GM18909 (cell line): ENCODE results near the gene CD200.
"Not testable (repeated sequence)": the region's sequence is repeated elsewhere in the genome, so short reads cannot be mapped to it uniquely, and the experiment has no call there.

Experiments
- ATAC-seq: cut with Tn5 transposase; IDR thresholded peaks from one replicate; pipeline ENCODE4 v1.9.1; 2021; ENCODE audit warnings: mild to moderate bottlenecking; ENCODE audit not compliant: unreplicated experiment, poor library complexity

Gene CD200

GRCh38 chr3:112404924-112405549 is 72.1 kb downstream of the CD200 start:
- ATAC-seq, result not testable (repeated sequence)

DNA sequence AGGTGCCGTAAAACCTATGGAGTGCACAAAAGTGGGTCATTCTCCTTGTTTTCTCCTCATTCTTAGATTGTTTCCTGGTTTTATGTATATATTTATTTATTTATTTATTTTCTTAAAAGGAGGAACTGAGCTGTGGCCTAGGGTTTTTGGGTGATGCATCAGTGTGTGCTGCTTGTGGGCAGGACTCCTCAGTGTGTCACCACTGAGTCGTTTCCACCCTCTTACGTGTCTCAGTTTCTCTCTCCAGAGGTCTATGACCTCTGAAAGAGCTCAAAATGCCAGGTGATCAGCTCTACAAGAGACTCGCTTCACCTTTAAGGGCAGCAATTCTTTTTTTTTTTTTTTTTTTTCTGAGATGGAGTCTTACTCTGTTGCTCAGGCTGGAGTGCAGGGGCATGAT is 72.9 kb downstream of the CD200 start:
- peak; percentile 59 for ATAC-seq

- ATAC-seq, result peak; percentile 57
Observed at GRCh38 chr3:112407214-112407887, 74.4 kb downstream of the CD200 start.

GRCh38 chr3:112407888-112408702 is 75.1 kb downstream of the CD200 start:
- peak; percentile 26 for ATAC-seq

DNA sequence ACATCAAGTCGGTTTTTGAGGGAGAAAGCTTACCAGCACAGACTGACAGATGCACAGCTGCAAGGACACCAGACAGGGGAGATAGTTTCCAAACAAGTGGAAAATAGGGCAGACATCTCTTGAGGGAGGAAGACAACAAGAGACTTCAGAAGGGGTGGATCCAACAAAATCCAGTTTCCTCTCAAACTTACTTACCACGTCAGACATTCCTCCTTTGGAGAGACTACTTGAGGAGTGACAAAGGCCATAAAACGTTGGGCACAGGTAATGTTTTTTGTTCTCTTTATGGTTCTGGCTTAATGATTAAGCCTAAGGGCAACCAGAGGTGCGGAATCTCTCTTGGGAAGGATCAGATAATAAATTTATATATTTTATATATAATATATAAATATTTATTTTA is 76.1 kb downstream of the CD200 start:
- ATAC-seq, result no peak

- ATAC-seq, result no peak
Observed at GRCh38 chr3:112411425-112411824, 78.5 kb downstream of the CD200 start.
